Panc1 (cell line): ENCODE results near the gene MUCL3.

ENCODE experiments used
- POLR2AphosphoS5 ChIP-seq: IDR thresholded peaks from 2 replicates; pipeline ENCODE4 v1.6.1; 2012; ENCODE audit warnings: mild to moderate bottlenecking, low read depth, low read length, moderate library complexity
- TF ChIP-seq, protein P1 (sequence below): fragments of 450-650 bp; IDR thresholded peaks from 2 replicates; pipeline ENCODE4 v1.5.1; 2017; ENCODE audit warnings: mild to moderate bottlenecking
- TF ChIP-seq, protein P2 (sequence below), 2 experiments: IDR thresholded peaks; 2 replicates each; pipeline ENCODE4 v1.6.1; 2011 to 2012; ENCODE audit warnings: low read depth in 2 of 2, control low read depth in 1 of 2, low read length in 1 of 2, mild to moderate bottlenecking in 1 of 2, moderate library complexity in 1 of 2; ENCODE audit not compliant: insufficient read depth in 1 of 2

DNA sequence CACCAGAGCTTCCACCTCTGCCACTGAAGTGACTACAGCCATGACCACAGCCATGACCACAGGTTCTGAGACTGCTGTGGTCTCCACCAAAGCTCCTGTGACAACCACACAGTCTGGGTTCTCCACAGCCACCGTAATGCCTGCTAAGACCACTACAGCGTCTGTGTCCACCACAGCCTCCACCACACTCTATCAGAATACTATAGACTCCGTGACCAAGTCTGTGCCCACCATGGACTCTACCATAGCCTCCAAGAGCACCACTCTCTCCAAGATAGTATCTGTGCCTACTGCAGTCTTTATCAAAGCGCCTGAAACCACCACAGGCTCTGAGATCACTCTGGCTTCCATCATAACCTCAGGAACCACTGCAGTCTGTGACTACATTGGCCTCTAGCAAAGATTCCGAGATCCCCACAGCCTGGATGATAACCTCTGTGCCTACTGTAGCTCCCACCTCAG, 24.4 kb downstream of the MUCL3 start:
- TF ChIP-seq, protein P1, sequence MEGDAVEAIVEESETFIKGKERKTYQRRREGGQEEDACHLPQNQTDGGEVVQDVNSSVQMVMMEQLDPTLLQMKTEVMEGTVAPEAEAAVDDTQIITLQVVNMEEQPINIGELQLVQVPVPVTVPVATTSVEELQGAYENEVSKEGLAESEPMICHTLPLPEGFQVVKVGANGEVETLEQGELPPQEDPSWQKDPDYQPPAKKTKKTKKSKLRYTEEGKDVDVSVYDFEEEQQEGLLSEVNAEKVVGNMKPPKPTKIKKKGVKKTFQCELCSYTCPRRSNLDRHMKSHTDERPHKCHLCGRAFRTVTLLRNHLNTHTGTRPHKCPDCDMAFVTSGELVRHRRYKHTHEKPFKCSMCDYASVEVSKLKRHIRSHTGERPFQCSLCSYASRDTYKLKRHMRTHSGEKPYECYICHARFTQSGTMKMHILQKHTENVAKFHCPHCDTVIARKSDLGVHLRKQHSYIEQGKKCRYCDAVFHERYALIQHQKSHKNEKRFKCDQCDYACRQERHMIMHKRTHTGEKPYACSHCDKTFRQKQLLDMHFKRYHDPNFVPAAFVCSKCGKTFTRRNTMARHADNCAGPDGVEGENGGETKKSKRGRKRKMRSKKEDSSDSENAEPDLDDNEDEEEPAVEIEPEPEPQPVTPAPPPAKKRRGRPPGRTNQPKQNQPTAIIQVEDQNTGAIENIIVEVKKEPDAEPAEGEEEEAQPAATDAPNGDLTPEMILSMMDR = no peak
- TF ChIP-seq POLR2AphosphoS5 = no peak
- TF ChIP-seq, protein P2, sequence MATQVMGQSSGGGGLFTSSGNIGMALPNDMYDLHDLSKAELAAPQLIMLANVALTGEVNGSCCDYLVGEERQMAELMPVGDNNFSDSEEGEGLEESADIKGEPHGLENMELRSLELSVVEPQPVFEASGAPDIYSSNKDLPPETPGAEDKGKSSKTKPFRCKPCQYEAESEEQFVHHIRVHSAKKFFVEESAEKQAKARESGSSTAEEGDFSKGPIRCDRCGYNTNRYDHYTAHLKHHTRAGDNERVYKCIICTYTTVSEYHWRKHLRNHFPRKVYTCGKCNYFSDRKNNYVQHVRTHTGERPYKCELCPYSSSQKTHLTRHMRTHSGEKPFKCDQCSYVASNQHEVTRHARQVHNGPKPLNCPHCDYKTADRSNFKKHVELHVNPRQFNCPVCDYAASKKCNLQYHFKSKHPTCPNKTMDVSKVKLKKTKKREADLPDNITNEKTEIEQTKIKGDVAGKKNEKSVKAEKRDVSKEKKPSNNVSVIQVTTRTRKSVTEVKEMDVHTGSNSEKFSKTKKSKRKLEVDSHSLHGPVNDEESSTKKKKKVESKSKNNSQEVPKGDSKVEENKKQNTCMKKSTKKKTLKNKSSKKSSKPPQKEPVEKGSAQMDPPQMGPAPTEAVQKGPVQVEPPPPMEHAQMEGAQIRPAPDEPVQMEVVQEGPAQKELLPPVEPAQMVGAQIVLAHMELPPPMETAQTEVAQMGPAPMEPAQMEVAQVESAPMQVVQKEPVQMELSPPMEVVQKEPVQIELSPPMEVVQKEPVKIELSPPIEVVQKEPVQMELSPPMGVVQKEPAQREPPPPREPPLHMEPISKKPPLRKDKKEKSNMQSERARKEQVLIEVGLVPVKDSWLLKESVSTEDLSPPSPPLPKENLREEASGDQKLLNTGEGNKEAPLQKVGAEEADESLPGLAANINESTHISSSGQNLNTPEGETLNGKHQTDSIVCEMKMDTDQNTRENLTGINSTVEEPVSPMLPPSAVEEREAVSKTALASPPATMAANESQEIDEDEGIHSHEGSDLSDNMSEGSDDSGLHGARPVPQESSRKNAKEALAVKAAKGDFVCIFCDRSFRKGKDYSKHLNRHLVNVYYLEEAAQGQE (IDR thresholded peaks at IDR 0.05; ENCODE audit: insufficient read depth in 1 of 2, low read depth in 2 of 2, low read length in 1 of 2) = no peak
